CD14-positive monocyte (primary cell): ENCODE measurements around the gene IMPA2. TPM values are rescaled to one million over a fixed set of nuclear protein-coding genes. Genes with fewer than 3 reads are reported as not detected.

Source experiments
- DNase-seq, 3 donors: peaks; one replicate each; pipeline ENCODE4 v3.0.0-alpha.2; 2011 to 2022
- H2AFZ ChIP-seq: 2 replicates; pipeline ENCODE4 v1.6.0; 2012; ENCODE audit warnings: mild to moderate bottlenecking, low read depth, low read length, inconsistent platforms; ENCODE audit not compliant: insufficient read depth, poor library complexity, severe bottlenecking
- H3K27ac ChIP-seq, 2 donors: 1 replicate in 1 of 2; 2 replicates in 1 of 2; pipeline ENCODE4 v1.5.1; 2012 to 2013; ENCODE audit warnings: low read length in 2 of 2, control low read depth in 1 of 2, inconsistent platforms in 1 of 2, low read depth in 1 of 2, mild to moderate bottlenecking in 1 of 2
- H3K27me3 ChIP-seq, 2 donors: one replicate each; pipeline versions ENCODE4 v1.6.0 to v1.6.1; 2011 to 2013; ENCODE audit warnings: low read length in 2 of 2; ENCODE audit not compliant: control insufficient read depth in 2 of 2, insufficient read depth in 2 of 2
- H3K36me3 ChIP-seq, 2 donors: replicated peaks in 1 of 2; 1 replicate in 1 of 2; 2 replicates in 1 of 2; pipeline versions ENCODE4 v1.5.1 to v1.6.1; 2012 to 2013; ENCODE audit warnings: low read length in 2 of 2, control low read depth in 1 of 2, inconsistent platforms in 1 of 2, mild to moderate bottlenecking in 1 of 2; ENCODE audit not compliant: insufficient read depth in 2 of 2, control insufficient read depth in 1 of 2
- H3K4me1 ChIP-seq, 2 donors: 1 replicate in 1 of 2; 2 replicates in 1 of 2; pipeline versions ENCODE4 v1.5.1 to v1.6.1; 2012 to 2013; ENCODE audit warnings: low read length in 2 of 2, control low read depth in 1 of 2, inconsistent platforms in 1 of 2, mild to moderate bottlenecking in 1 of 2, moderate library complexity in 1 of 2; ENCODE audit not compliant: insufficient read depth in 2 of 2, control insufficient read depth in 1 of 2
- H3K4me2 ChIP-seq: replicated peaks from 2 replicates; pipeline ENCODE3; 2012; ENCODE audit warnings: low read length, moderate library complexity, mild to moderate bottlenecking; ENCODE audit not compliant: poor library complexity, severe bottlenecking; ENCODE audit errors: extremely low read depth
- H3K4me3 ChIP-seq, 3 experiments: fragments of 200-600 bp in 1 of 3; sonication (generic) in 1 of 3; replicated peaks in 1 of 3; 1 replicate in 2 of 3; 2 replicates in 1 of 3; pipeline ENCODE4 v1.5.1; 2011 to 2013; ENCODE audit warnings: low read length in 3 of 3, mild to moderate bottlenecking in 3 of 3, control low read depth in 2 of 3, low read depth in 2 of 3, inconsistent platforms in 1 of 3, moderate library complexity in 1 of 3
- H3K79me2 ChIP-seq: 2 replicates; pipeline ENCODE4 v1.6.0; 2012; ENCODE audit warnings: mild to moderate bottlenecking, control low read depth, inconsistent platforms, low read length, moderate library complexity; ENCODE audit not compliant: insufficient read depth
- H3K9ac ChIP-seq: 2 replicates; pipeline ENCODE4 v1.6.0; 2017; ENCODE audit warnings: low read length, mild to moderate bottlenecking; ENCODE audit not compliant: insufficient read depth, poor library complexity, severe bottlenecking
- H3K9me3 ChIP-seq, 2 donors: replicated peaks in 1 of 2; 1 replicate in 1 of 2; 2 replicates in 1 of 2; pipeline versions ENCODE4 v1.5.1 to v1.6.1; 2012 to 2013; ENCODE audit warnings: low read length in 2 of 2, control low read depth in 1 of 2; ENCODE audit not compliant: control insufficient read depth in 1 of 2, insufficient read depth in 1 of 2
- H4K20me1 ChIP-seq: 2 replicates; pipeline ENCODE4 v1.6.0; 2012; ENCODE audit warnings: mild to moderate bottlenecking, low read length, control low read depth, moderate library complexity; ENCODE audit not compliant: insufficient read depth
- H3K27ac Mint-ChIP-seq, 7 donors: one replicate each; pipeline ENCODE4 v1.8.0; 2020; ENCODE audit warnings: mild to moderate bottlenecking in 7 of 7, mixed read lengths in 7 of 7, moderate library complexity in 6 of 7, inconsistent platforms in 2 of 7
- H3K27me3 Mint-ChIP-seq, 3 donors: one replicate each; pipeline ENCODE4 v1.8.0; 2021 to 2022; ENCODE audit warnings: low read depth in 3 of 3, mild to moderate bottlenecking in 3 of 3, mixed read lengths in 3 of 3, moderate library complexity in 3 of 3, inconsistent platforms in 1 of 3
- H3K36me3 Mint-ChIP-seq, 2 donors: one replicate each; pipeline ENCODE4 v1.8.0; 2020; ENCODE audit warnings: mixed read lengths in 2 of 2, inconsistent platforms in 1 of 2, mild to moderate bottlenecking in 1 of 2
- H3K4me1 Mint-ChIP-seq: one replicate; pipeline ENCODE4 v1.8.0; 2020; ENCODE audit warnings: mild to moderate bottlenecking, mixed read lengths
- H3K4me3 Mint-ChIP-seq, 2 donors: one replicate each; pipeline ENCODE4 v1.8.0; 2020; ENCODE audit warnings: mild to moderate bottlenecking in 2 of 2, mixed read lengths in 2 of 2, moderate library complexity in 1 of 2
- H3K9me3 Mint-ChIP-seq, 7 donors: one replicate each; pipeline ENCODE4 v1.8.0; 2020 to 2022; ENCODE audit warnings: mixed read lengths in 7 of 7, mild to moderate bottlenecking in 6 of 7, moderate library complexity in 6 of 7, inconsistent platforms in 2 of 7
- WGBS: methylation state at CpG from one replicate; pipeline ENCODE4 v1.1.5; 2013; ENCODE audit warnings: missing lambda C conversion rate; ENCODE audit not compliant: insufficient coverage; 5-methylcytosine and 5-hydroxymethylcytosine counted together
- intact Hi-C, 2 donors: fragments of 100-400 bp; cut with micrococcal nuclease; formaldehyde crosslinking; loops; one replicate each; pipeline versions ENCODE4 v1.15.0 to v1.15.1; 2023
- polyA plus RNA-seq, 3 donors: library from polyadenylated mRNA; depleted of rRNA in 1 of 3; unstranded in 2 of 3; stranded (reverse) in 1 of 3; fragments of 300-500 nt in 2 of 3; fragments of >200 nt in 1 of 3; fragmentation: Illumina TruSeq in 2 of 3; gene quantifications; 1 replicate in 2 of 3; 2 replicates in 1 of 3; pipeline ENCODE4 v1.2.3, GENCODE V29; 2012 to 2021
- TF ChIP-seq, protein P1 (sequence below): fragments of 200-600 bp; IDR thresholded peaks from one replicate; pipeline ENCODE4 v1.8.0; 2022; ENCODE audit warnings: antibody characterized with exemption, mild to moderate bottlenecking

Gene IMPA2
- polyA plus RNA-seq, 3 donors, result 97.4 to 186 (median 145) TPM

DNA sequence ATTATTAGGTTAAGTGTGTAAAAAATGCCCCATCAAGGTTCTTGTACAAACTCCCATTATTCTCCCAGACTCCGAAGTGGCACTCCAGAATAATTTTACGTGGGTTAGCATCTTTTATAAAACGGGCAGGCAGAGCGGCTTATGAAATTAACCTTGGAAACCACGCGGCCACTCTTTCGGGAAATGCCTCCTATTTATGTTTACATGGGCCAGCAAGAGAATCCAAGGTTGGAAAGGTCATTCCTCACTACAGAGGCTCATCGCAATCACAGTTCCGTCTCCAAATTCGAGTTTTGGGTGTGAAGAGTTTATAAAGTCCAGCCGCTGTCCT lies 1.2 kb upstream of the IMPA2 start:
- Histone ChIP-seq H3K36me3 (no peaks in the 10 kb centered on the region), H3K9ac (peak overlapping the region; percentile 71), H3K79me2 (peaks cover 34% of the 10 kb centered on the region), H4K20me1 (peaks cover 6% of the 10 kb centered on the region), H3K9me3 (no peaks in the 10 kb centered on the region), H3K4me1 (peaks cover 44 to 52% of the 10 kb centered on the region in 2 donors), H3K27me3 (no peaks in the 10 kb centered on the region), H3K27ac (peak overlapping the region; percentile 57 to 66), H3K4me2 (peak overlapping the region; percentile 85), H3K4me3 (peak overlapping the region; percentile 51 to 90 (median 60)), H2AFZ (peak overlapping the region; percentile 82)
- TF ChIP-seq, protein P1, sequence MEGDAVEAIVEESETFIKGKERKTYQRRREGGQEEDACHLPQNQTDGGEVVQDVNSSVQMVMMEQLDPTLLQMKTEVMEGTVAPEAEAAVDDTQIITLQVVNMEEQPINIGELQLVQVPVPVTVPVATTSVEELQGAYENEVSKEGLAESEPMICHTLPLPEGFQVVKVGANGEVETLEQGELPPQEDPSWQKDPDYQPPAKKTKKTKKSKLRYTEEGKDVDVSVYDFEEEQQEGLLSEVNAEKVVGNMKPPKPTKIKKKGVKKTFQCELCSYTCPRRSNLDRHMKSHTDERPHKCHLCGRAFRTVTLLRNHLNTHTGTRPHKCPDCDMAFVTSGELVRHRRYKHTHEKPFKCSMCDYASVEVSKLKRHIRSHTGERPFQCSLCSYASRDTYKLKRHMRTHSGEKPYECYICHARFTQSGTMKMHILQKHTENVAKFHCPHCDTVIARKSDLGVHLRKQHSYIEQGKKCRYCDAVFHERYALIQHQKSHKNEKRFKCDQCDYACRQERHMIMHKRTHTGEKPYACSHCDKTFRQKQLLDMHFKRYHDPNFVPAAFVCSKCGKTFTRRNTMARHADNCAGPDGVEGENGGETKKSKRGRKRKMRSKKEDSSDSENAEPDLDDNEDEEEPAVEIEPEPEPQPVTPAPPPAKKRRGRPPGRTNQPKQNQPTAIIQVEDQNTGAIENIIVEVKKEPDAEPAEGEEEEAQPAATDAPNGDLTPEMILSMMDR, result no peak
- H3K36me3 Mint-ChIP-seq, result no peaks in the 10 kb centered on the region
- H3K27ac Mint-ChIP-seq, result peak overlapping the region; percentile 71 to 94 (median 89)
- WGBS, result 13% methylated on average over 6 of the region's 11 CpGs
- DNase-seq, result no peak
- H3K4me3 Mint-ChIP-seq, result peak overlapping the region; percentile 91 to 93
- H3K4me1 Mint-ChIP-seq, result peaks cover 51% of the 10 kb centered on the region
- peaks cover 0 to 2% (median 0%) of the 10 kb centered on the region in 7 donors for H3K9me3 Mint-ChIP-seq
- no peaks in the 10 kb centered on the region for H3K27me3 Mint-ChIP-seq
- intact Hi-C loops, result loop anchor here (5.0 to 10.0 kb wide), 4 partner anchors 33 to 397 kb away; partner anchors contain the start of genes AFG3L2 (in 2 of the 2) and CHMP1B (in 1 of the 2)

DNA sequence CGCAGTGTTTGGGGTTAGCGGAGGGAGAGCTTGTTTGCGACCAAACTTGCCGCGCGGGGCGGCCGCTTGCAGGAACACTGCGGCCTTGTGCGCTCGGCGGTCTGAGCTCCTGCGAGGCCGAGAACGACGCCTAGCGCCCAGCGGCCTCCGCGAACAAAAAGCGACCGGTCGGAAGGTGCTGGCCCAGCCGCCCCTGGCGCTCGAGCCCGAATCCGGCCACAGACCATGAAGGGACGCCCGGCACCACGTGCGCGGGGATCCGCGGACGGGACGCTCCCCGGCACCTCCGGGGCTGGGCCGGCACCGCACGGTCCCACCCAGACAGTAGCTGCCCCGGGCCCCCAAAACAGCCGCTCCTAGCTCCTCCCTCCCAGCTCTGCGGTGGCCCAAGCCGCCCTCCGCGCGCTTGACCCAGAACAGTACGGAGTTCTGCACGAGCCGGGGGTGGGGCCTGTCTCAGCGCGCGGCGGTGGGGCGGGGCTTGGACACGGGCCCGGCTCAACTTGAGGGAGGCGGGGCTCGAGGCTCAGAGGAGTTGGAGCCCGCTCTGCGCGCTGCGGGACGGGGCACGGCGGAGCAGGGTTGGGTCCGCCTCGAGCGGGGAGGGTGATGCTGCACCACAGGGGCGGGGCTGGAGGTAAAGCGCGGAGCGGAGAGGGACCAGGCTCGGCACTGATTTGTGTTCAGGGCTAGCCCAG lies 664 bp upstream of the IMPA2 start:
- H3K9ac ChIP-seq, result peak overlapping the region; percentile 71
- Mint-ChIP-seq H3K27me3 (no peaks in the 10 kb centered on the region), H3K4me1 (peaks cover 56% of the 10 kb centered on the region), H3K9me3 (peaks cover 0 to 2% (median 0%) of the 10 kb centered on the region in 7 donors), H3K4me3 (peak overlapping the region; percentile 91 to 93), H3K36me3 (no peaks in the 10 kb centered on the region), H3K27ac (peak overlapping the region; percentile 71 to 94 (median 89))
- H3K4me1 ChIP-seq, result peaks cover 48 to 57% of the 10 kb centered on the region in 2 donors
- no peaks in the 10 kb centered on the region for H3K27me3 ChIP-seq
- no peaks in the 10 kb centered on the region for H3K9me3 ChIP-seq
- intact Hi-C loops, result loop anchor here (5.0 to 10.0 kb wide), 4 partner anchors 33 to 397 kb away; partner anchors contain the start of genes AFG3L2 (in 2 of the 2) and CHMP1B (in 1 of the 2)
- peak overlapping the region; percentile 85 for H3K4me2 ChIP-seq
- WGBS, result under 1% methylated on average over 76 of the region's 76 CpGs
- peak overlapping the region; percentile 82 for H2AFZ ChIP-seq
- peak overlapping the region; percentile 57 to 66 for H3K27ac ChIP-seq
- H3K4me3 ChIP-seq, result peak overlapping the region; percentile 51 to 90 (median 60)
- H3K79me2 ChIP-seq, result peaks cover 39% of the 10 kb centered on the region
- no peaks in the 10 kb centered on the region for H3K36me3 ChIP-seq
- H4K20me1 ChIP-seq, result peaks cover 7% of the 10 kb centered on the region
- TF ChIP-seq, protein P1, result no peak
- peak; percentile 96 to 99 (median 96) for DNase-seq
